22Rv1 (cell line): Measurements from ENCODE around the gene P2RY11.

Experiments used
- CTCF ChIP-seq: fragments of 450-650 bp; IDR thresholded peaks from 2 replicates; pipeline ENCODE4 v1.5.1; 2017; ENCODE audit warnings: mild to moderate bottlenecking
- ZFX ChIP-seq: fragments of 450-650 bp; IDR thresholded peaks from 2 replicates; pipeline ENCODE4 v1.6.1; 2017; ENCODE audit warnings: antibody characterized with exemption, borderline replicate concordance

DNA sequence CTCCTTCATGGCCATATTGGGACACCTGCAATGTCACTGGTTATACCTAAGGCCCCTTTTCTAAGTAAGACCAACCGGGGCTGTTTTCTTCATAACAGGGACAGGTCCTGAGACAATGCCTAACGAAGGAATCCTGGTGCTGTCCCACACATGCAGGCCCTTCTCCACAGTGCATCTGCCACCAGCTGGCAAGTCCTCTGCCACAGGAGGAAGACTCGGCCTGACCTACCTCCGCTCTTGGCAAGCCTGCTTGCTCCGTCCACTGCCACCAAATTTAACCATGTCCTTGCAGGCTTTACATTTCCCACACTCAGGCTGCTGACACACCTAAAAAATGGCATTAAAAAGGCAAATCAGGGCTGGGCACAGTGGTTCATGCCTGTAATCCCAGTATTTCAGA lies 40.0 kb downstream of the P2RY11 start:
- TF ChIP-seq CTCF = no peak
- no peak for TF ChIP-seq ZFX
